ENCODE results near the gene IRAK1BP1. TPM values are rescaled to one million over a fixed set of nuclear protein-coding genes. Genes with fewer than 3 reads are reported as not detected.

IRAK1BP1 gene
- polyA plus RNA-seq, 3 donors, result 0.04 to 0.08 (median 0.04) TPM

GRCh38 chr6:78909391-78909790, 42.0 kb downstream of the IRAK1BP1 start:
- peaks cover 19 to 24% (median 23%) of the 10 kb centered on the region in 3 donors for H3K27me3 Mint-ChIP-seq (ENCODE audit: low read depth in 3 of 3)
- Histone ChIP-seq H3K79me2 (ENCODE audit: insufficient read depth, low read length) (no peaks in the 10 kb centered on the region), H3K4me1 (ENCODE audit: control insufficient read depth in 1 of 2, insufficient read depth in 2 of 2, low read length in 2 of 2) (peaks cover 27 to 28% of the 10 kb centered on the region in 2 donors), H3K4me3 (replicated peaks in 1 of 3; ENCODE audit: low read depth in 2 of 3, low read length in 3 of 3) (peak overlapping the region in 1 of 3 experiments; percentile 7), H2AFZ (ENCODE audit: insufficient read depth, low read depth, low read length, poor library complexity, severe bottlenecking) (peak overlapping the region; percentile 57), H3K9me3 (replicated peaks in 1 of 2; ENCODE audit: control insufficient read depth in 1 of 2, insufficient read depth in 1 of 2, low read length in 2 of 2) (no peaks in the 10 kb centered on the region), H3K27me3 (ENCODE audit: control insufficient read depth in 2 of 2, insufficient read depth in 2 of 2, low read length in 2 of 2) (peaks cover 12 to 16% of the 10 kb centered on the region in 2 donors), H4K20me1 (ENCODE audit: insufficient read depth, low read length) (no peaks in the 10 kb centered on the region), H3K27ac (ENCODE audit: low read depth in 1 of 2, low read length in 2 of 2) (no peak overlapping the region), H3K9ac (ENCODE audit: insufficient read depth, low read length, poor library complexity, severe bottlenecking) (no peak overlapping the region), H3K4me2 (replicated peaks; ENCODE audit: extremely low read depth, low read length, poor library complexity, severe bottlenecking) (peak overlapping the region; percentile 39), H3K36me3 (replicated peaks in 1 of 2; ENCODE audit: control insufficient read depth in 1 of 2, insufficient read depth in 2 of 2, low read length in 2 of 2) (no peaks in the 10 kb centered on the region)
- peaks cover 0 to 8% of the 10 kb centered on the region in 2 donors for H3K36me3 Mint-ChIP-seq
- TF ChIP-seq, protein P1, sequence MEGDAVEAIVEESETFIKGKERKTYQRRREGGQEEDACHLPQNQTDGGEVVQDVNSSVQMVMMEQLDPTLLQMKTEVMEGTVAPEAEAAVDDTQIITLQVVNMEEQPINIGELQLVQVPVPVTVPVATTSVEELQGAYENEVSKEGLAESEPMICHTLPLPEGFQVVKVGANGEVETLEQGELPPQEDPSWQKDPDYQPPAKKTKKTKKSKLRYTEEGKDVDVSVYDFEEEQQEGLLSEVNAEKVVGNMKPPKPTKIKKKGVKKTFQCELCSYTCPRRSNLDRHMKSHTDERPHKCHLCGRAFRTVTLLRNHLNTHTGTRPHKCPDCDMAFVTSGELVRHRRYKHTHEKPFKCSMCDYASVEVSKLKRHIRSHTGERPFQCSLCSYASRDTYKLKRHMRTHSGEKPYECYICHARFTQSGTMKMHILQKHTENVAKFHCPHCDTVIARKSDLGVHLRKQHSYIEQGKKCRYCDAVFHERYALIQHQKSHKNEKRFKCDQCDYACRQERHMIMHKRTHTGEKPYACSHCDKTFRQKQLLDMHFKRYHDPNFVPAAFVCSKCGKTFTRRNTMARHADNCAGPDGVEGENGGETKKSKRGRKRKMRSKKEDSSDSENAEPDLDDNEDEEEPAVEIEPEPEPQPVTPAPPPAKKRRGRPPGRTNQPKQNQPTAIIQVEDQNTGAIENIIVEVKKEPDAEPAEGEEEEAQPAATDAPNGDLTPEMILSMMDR (IDR thresholded peaks at IDR 0.05), result no peak
- intact Hi-C loops (cut with micrococcal nuclease), result no loop called here
- peaks cover 0 to 3% (median 0%) of the 10 kb centered on the region in 7 donors for H3K9me3 Mint-ChIP-seq
- peak; percentile 45 to 70 (median 63) for DNase-seq
- peaks cover 26% of the 10 kb centered on the region for H3K4me1 Mint-ChIP-seq
- peak overlapping the region in 1 of 2 donors; percentile 61 for H3K4me3 Mint-ChIP-seq
- WGBS (ENCODE audit: insufficient coverage), result no CpG with 5 or more reads among the region's 3 CpGs
- peak overlapping the region in 5 of 7 donors; percentile 23 to 63 (median 41) for H3K27ac Mint-ChIP-seq

DNA sequence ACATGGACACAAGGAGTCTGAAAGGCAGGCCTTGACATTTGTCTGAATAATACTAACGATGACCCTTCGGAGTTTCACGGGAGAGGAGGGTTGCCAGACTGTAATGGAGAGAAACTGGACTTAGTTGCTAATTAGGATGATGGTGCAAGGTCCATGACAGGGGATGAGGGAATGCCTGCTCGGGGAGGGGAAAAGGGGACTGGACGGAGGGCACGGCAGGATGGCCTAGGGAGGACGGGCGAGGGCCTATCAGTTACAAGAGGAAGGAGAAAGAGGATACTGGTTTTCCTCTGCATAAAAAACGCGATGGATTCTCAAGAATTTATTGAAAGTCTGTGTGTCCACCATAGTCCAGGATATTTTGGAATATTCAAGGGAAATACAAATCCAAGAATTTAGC, 42.7 kb downstream of the IRAK1BP1 start:
- Histone ChIP-seq H2AFZ (ENCODE audit: insufficient read depth, low read depth, low read length, poor library complexity, severe bottlenecking) (peak overlapping the region; percentile 88), H3K4me2 (replicated peaks; ENCODE audit: extremely low read depth, low read length, poor library complexity, severe bottlenecking) (peak overlapping the region; percentile 99), H3K36me3 (replicated peaks in 1 of 2; ENCODE audit: control insufficient read depth in 1 of 2, insufficient read depth in 2 of 2, low read length in 2 of 2) (no peaks in the 10 kb centered on the region), H3K4me1 (ENCODE audit: control insufficient read depth in 1 of 2, insufficient read depth in 2 of 2, low read length in 2 of 2) (peaks cover 27 to 28% of the 10 kb centered on the region in 2 donors), H3K4me3 (replicated peaks in 1 of 3; ENCODE audit: low read depth in 2 of 3, low read length in 3 of 3) (peak overlapping the region; percentile 27 to 82 (median 68)), H4K20me1 (ENCODE audit: insufficient read depth, low read length) (no peaks in the 10 kb centered on the region), H3K79me2 (ENCODE audit: insufficient read depth, low read length) (no peaks in the 10 kb centered on the region), H3K9me3 (replicated peaks in 1 of 2; ENCODE audit: control insufficient read depth in 1 of 2, insufficient read depth in 1 of 2, low read length in 2 of 2) (no peaks in the 10 kb centered on the region), H3K9ac (ENCODE audit: insufficient read depth, low read length, poor library complexity, severe bottlenecking) (peak overlapping the region; percentile 65), H3K27ac (ENCODE audit: low read depth in 1 of 2, low read length in 2 of 2) (no peak overlapping the region), H3K27me3 (ENCODE audit: control insufficient read depth in 2 of 2, insufficient read depth in 2 of 2, low read length in 2 of 2) (peaks cover 12 to 16% of the 10 kb centered on the region in 2 donors)
- 84% methylated on average over 5 of the region's 10 CpGs for WGBS (ENCODE audit: insufficient coverage)
- no peak for DNase-seq
- peaks cover 26% of the 10 kb centered on the region for H3K4me1 Mint-ChIP-seq
- TF ChIP-seq, protein P1 (IDR thresholded peaks at IDR 0.05), result no peak
- peaks cover 0 to 8% of the 10 kb centered on the region in 2 donors for H3K36me3 Mint-ChIP-seq
- peaks cover 0 to 3% (median 0%) of the 10 kb centered on the region in 7 donors for H3K9me3 Mint-ChIP-seq
- H3K4me3 Mint-ChIP-seq, result peak overlapping the region; percentile 82 to 94
- H3K27ac Mint-ChIP-seq, result peak overlapping the region in 2 of 7 donors; percentile 14 to 25
- H3K27me3 Mint-ChIP-seq (ENCODE audit: low read depth in 3 of 3), result peaks cover 19 to 24% (median 23%) of the 10 kb centered on the region in 3 donors
- intact Hi-C loops (cut with micrococcal nuclease), result no loop called here
